ENCODE measurements around the gene MARCHF4.
"Not testable (repeated sequence)": the region's sequence is repeated elsewhere in the genome, so short reads cannot be mapped to it uniquely, and the experiment has no call there.

Gene MARCHF4

DNA sequence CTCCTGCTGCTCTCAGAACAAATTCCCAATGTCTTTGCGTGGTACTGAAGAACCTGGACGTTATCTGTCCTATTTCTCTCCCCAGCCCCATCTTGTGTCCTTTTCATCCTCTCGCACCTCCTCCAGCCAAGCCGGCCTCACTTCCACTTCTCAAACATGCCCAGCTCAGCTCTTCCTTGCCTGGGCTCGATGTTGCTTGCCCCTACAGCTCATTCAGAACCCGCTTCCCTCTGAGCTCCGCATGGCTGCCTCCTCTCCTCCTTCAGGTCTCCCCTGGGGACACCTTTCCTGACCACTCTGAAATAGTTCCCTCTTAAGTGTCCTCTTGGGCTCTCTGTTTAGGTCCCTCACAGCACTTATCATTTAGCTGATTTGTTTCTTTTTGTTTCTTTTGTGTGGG, 33.3 kb upstream of the MARCHF4 start:
- no peak overlapping the region for H3K4me3 ChIP-seq (ENCODE audit: low read length)
- TF ChIP-seq ZNF274 (IDR thresholded peaks at IDR 0.05; ENCODE audit: low read depth, low read length), result no peak

DNA sequence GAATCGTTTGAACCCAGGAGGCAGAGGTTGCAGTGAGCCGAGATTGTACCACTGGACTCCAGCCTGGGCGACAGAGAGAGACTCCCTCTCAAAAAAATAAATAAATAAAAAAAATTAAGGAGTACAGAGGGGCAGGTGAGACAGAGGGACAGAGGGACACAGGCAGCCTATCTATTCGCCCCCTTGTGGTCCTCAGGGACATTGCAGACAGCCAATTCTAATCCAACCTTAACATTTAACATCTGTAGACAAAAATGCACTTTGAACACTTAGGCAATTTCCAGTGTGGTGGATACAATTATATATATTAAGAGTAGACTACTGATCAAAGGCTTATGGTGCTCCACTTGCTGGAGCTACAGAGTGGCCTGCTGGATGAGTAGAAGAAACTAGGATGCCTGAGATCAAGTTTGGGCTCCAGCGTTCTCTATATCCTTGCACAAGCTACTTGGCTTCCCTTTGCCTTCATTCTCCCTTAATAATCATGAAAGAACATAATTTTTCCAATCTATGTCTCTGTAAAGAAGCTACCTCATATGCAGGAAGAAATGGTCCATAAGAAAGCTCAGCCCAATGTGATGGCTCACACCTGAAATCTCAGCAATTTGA, 31.8 kb upstream of the MARCHF4 start:
- no peak overlapping the region for H3K4me3 ChIP-seq (ENCODE audit: low read length)
- TF ChIP-seq ZNF274 (IDR thresholded peaks at IDR 0.05; ENCODE audit: low read depth, low read length), result no peak

DNA sequence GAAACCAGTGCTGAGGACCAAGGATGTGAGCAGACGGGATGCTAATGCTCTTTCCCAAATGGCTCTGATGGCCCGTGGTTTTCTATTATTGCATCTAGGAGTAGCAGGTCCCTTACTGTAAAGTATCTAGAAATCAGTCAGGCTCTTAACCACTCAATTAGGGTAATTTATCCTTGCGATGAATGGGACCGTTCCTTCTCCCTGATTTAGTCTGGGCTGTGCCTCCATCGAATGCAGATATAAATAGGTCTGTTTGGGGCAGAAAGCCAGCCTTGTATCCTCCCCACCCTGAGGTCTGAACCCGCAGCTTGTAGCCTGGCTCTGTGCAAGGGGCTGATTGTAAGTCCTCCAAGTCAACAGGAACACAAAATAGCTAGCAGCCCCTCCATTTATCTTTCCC, 30.5 kb upstream of the MARCHF4 start:
- H3K4me3 ChIP-seq (ENCODE audit: low read length), result no peak overlapping the region
- TF ChIP-seq ZNF274 (IDR thresholded peaks at IDR 0.05; ENCODE audit: low read depth, low read length), result no peak

DNA sequence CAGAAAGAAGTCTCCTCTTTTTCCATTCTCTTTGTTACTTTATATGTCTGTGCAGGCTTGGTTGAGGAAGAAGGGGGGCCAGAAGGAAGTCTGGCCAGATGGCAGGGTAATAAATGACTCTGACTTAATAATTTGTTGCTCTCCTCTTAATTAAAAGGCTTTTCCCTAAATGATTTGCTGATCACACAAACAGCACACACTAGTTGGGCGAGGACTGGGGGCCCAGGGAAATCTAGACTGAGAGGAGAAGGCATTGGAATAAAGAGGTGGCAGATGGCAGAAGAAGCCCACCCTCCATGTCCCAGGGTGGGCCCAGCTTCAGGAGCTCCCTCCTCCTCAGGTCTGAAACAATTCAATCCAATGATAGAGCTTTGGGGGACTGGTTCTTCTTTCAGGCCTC, 27.3 kb upstream of the MARCHF4 start:
- H3K4me3 ChIP-seq (ENCODE audit: low read length), result no peak overlapping the region
- no peak for TF ChIP-seq ZNF274 (IDR thresholded peaks at IDR 0.05; ENCODE audit: low read depth, low read length)

DNA sequence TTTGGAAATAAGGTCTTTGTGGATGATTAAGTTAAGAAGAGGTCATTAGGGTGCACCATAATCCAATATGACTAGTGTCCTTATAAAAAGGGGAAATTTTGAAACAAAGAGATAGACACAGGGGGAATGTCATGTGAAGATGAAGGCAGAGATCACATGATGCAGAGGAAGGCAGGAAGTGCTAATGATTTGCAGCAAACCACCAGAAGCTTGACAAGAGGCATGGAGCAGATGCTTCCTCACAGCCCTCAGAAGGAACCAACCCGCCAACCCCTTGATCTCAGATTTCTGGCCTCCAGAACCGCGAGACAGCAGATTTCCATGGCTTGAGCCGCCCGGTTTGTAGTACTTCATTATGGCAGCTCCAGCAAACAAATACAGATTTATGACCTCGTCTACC, 22.6 kb upstream of the MARCHF4 start:
- H3K4me3 ChIP-seq (ENCODE audit: low read length), result no peak overlapping the region

DNA sequence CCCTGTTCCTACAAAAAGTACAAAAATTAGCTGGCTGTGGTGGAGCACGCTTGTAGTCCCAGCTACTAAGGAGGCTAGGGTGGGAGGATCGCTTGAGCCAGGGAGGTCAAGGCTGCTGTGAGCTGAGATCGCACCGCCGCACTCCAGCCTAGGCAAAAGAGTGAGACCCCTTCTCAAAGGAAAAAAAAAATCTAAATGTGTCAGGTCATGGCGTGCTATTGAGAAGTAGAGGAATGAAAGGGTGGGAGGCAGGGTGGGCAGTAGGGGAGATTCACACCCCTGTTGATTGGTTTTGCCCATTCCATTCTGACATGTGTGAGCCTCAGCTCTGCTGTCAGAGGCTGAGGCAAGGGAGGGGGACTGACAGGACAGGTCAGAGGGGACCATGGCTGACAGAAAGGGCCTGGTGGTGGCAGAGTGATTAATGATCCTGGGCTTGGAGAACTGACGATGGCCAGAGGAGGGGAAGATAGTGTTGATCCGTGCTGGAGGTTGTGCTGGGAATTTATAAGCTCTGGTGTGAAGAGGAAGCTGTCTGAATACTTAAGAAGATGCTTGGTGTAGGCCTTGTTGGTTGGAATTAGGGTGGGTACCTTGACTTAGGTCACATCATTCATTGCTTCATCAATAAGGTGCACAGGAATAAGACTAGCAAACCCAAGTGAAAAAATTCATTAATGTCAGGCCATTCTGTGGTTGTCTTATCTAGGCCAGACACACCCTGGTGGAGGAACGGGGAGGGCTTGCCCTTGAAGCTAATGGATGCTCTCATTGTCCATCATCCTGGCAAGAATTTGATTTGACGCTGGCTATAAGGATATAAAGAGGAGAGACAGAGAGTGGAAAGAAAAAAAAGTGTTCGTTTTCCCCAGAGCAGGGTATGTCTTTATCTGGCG, 20.9 kb upstream of the MARCHF4 start:
- TF ChIP-seq ZNF274 (IDR thresholded peaks at IDR 0.05; ENCODE audit: low read depth, low read length), result no peak
- H3K4me3 ChIP-seq (ENCODE audit: low read length), result no peak overlapping the region

More for the DNA sequence above, 22.6 kb upstream of the MARCHF4 start:
- no peak for TF ChIP-seq ZNF274 (IDR thresholded peaks at IDR 0.05; ENCODE audit: low read depth, low read length)

DNA sequence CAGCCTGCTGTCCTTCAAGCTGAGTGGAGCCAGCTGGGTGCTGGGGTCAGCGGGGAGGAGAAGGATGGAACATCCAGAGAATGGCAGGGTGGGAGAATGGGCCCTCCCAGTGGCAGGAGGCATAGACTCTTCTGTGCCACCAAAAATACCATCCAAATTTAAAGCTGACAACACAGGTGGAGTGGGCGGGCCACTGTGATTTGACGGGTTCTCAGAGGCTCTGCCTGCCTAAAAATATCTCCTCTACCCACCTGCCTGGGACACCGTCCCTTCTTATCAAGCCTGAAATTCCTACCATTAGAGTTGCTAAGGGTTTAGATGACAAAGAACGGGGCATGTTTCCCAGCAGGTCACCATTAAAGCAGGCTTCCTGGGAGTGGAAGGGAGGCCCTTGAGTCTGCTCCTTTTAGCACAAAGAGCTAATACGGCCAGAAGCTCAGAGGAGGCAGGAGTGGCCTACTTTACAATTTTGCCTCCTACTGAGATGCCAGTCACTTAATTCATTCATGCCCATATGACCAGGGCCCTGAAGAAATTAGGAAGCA, 19.8 kb upstream of the MARCHF4 start:
- no peak overlapping the region for H3K4me3 ChIP-seq (ENCODE audit: low read length)
- no peak for TF ChIP-seq ZNF274 (IDR thresholded peaks at IDR 0.05; ENCODE audit: low read depth, low read length)

DNA sequence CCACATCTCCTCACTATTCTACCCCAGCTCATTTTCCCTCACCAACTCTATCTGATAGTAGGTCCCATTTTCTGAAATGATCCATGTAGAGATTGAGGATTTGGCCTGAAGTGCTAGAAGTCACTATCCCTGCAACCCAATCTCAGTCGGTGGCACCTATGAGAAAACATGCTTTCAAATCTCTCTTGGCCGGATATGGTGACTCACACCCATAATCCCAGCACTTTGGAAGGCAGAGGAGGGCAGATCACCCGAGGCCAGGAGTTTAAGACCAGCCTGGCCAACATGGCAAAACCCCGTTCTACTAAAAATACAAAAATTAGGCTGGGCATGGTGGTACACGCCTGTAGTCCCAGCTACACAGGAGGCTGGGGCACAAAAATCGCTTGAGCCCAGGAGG, 19.1 kb upstream of the MARCHF4 start:
- no peak for TF ChIP-seq ZNF274 (IDR thresholded peaks at IDR 0.05; ENCODE audit: low read depth, low read length)
- H3K4me3 ChIP-seq (ENCODE audit: low read length), result no peak overlapping the region

DNA sequence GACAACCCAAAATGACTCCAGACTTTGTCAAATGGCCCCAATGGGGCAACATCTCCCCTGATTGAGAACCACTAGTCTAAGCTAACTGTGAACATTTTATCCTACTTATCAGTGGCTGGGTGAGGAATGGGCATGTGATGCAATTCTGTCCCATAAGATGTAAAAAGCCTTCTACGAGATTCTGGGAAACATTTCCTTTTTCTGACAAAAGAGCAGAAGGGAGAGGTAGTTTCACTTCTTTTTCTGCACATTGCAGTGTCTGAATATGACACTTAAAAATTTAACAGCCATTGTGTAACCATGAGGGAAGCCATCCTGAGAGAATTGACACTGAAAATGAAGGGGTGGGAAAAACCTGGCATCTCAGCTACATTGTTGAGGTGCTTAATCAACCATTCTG, 17.3 kb upstream of the MARCHF4 start:
- no peak for TF ChIP-seq ZNF274 (IDR thresholded peaks at IDR 0.05; ENCODE audit: low read depth, low read length)
- H3K4me3 ChIP-seq (ENCODE audit: low read length), result no peak overlapping the region

DNA sequence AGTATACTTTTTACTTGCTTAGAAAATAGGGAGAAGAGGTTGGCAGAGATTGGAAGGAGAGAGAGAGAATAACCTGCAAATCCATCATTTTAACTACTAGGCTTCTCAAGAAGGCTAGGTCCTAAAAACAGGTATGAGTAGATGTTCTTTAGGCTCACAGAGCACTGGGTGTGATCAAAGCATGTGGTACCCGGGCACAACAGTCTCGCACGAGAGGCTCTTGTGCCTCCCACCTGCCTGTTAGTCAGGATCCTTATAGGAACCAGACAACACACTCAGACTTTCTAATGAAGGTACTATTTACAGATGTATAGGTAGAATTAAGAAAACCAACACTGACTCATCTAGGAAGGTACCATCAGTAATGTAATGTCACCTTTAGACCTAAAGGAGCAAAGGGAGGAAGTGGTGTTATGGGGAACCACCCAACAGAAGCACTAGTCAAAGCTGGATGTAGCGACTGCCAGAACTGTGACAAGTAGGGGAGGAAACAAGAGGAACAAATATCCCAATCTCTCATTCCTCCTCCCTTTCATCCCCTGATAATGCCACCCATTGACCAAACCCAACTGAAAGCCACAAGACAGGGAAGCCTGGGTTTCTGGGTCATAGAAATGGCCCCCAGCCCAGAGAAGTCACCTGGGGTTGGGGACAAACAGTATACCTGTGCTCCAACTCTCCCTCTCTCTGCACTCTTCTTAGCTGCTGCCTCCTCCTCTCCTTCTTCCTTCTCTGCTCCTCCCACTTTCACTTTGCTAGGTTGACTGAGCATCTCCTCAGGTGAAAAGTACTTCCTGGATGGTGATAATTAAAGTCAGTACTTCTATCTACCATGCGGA, 16.0 kb upstream of the MARCHF4 start:
- no peak overlapping the region for H3K4me3 ChIP-seq (ENCODE audit: low read length)
- no peak for TF ChIP-seq ZNF274 (IDR thresholded peaks at IDR 0.05; ENCODE audit: low read depth, low read length)

DNA sequence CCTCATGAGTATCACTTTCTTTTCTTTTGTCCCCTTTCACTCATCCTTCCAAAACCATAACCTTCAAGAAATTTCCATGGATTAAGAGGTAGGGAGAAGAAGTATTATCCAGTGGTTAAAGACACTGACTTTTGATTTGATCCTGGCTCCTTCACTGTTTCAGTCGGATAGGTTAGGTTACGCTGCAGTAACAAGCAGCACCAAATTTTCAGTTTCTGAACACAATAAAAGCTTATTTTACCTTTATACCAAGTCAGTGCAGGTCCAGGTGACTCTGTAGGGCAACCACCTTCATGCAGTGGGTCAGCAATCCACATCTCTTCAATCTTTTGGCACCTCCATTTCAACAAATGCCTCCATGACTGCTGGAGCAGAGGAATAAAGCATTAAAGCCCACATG, 15.0 kb upstream of the MARCHF4 start:
- H3K4me3 ChIP-seq (ENCODE audit: low read length), result no peak overlapping the region
- TF ChIP-seq ZNF274 (IDR thresholded peaks at IDR 0.05; ENCODE audit: low read depth, low read length), result no peak

DNA sequence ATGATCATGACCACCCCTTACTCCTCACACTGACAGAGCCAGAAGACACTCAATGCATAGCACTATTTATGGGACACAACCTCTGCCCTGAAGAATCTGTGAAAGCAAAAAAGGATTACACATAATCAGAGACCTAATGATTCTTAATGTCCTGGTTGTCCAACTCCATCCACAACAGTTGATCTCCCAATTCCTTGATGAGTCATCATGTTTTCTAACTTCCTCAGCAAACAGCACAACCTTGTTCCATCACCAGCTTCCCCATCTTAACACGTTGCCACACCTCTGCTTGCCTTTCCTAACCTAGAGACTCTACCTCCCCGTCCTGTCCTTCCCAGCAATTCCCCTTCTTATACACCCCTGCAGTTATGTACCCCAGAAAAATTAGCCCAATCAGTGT, 13.2 kb upstream of the MARCHF4 start:
- TF ChIP-seq ZNF274 (IDR thresholded peaks at IDR 0.05; ENCODE audit: low read depth, low read length), result no peak

DNA sequence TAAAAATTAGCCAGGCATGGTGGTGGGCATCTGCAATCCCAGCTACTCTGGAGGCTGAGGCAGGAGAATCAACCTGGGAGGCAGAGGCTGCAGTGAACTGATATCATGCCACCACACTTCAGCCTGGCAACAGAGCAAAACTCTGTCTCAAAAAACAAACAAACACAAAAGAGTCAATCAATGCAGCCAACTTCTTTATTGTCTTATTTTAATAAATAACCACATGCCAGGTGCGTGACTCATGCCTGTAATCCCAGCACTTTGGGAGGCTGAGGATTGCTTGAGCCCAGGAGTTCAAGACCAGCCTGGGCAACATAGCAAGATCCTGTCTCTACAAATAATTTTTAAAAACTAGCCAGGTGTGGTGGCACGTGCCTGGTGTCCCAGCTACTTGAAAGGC, 12.1 kb upstream of the MARCHF4 start:
- H3K4me3 ChIP-seq (ENCODE audit: low read length), result not testable (repeated sequence)

More for the DNA sequence above, 13.2 kb upstream of the MARCHF4 start:
- H3K4me3 ChIP-seq (ENCODE audit: low read length), result no peak overlapping the region

DNA sequence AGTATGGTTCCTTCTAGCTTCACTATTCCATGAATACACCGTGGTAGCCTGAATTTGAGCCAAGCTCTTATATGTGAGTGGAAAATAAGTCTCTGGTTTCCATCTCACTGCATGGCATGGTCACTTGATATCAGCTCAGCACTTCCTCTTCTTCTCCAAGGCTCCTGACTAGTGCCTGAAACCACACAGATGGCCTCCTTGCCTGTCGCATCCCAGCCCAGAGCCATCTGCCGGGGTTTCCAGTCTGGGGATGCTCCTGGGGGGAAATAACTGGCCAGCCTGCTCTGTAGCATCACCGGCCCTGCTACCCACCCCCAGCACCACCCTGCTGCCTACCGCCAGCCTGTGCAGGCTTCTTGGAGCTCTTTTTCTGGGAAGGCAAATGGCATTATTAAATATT, 7.7 kb upstream of the MARCHF4 start:
- no peak for TF ChIP-seq ZNF274 (IDR thresholded peaks at IDR 0.05; ENCODE audit: low read depth, low read length)
- H3K4me3 ChIP-seq (ENCODE audit: low read length), result no peak overlapping the region

Data from GM08714 (cell line).